Kidney tubule cell (primary cell): ENCODE data around the gene UBE2L3.
"Not testable (repeated sequence)": the region's sequence is repeated elsewhere in the genome, so short reads cannot be mapped to it uniquely, and the experiment has no call there.

Source experiments
- DNase-seq: peaks from one replicate; pipeline ENCODE4 v3.0.0-alpha.2; 2018; ENCODE audit warnings: low spot score

The UBE2L3 gene

DNA sequence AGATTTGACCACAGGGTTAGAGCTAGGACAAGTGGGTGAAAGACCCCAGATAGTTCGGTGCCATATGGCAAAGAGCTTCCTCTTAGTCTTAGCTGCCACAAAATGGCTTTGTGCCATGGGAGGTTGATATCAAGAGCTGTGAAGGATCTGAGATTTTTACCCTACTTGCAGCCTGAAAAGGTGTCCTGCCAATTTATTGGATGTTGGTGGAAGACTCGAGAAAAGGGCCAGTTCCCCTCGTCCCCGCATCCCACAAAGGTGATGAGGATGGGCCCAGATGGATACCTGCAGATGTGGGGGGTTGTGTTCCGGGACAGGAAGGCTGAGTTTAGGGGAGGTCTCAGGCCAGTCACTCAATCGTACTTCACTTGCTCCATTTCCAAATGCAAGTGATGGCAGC lies 35.1 kb downstream of the UBE2L3 start:
- DNase-seq: no peak

DNA sequence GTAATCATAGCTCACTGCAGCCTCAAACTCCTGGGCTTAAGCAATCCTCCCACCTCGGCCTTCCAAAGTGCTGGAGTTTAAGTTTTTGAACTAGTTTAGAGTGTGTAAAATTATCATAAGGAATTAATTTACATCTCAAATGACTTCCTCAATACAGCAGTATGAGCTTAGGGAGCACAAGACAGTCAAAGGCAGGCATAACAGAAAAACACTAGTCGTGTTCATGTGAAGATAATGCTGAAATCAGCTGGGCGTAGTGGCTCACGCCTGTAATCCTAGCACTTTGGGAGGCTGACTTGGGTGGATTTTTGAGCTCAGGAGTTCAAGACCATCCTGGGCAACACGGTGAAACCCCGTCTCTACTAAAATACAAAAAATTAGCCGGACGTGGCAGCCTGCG lies 36.5 kb downstream of the UBE2L3 start:
- no peak for DNase-seq

DNA sequence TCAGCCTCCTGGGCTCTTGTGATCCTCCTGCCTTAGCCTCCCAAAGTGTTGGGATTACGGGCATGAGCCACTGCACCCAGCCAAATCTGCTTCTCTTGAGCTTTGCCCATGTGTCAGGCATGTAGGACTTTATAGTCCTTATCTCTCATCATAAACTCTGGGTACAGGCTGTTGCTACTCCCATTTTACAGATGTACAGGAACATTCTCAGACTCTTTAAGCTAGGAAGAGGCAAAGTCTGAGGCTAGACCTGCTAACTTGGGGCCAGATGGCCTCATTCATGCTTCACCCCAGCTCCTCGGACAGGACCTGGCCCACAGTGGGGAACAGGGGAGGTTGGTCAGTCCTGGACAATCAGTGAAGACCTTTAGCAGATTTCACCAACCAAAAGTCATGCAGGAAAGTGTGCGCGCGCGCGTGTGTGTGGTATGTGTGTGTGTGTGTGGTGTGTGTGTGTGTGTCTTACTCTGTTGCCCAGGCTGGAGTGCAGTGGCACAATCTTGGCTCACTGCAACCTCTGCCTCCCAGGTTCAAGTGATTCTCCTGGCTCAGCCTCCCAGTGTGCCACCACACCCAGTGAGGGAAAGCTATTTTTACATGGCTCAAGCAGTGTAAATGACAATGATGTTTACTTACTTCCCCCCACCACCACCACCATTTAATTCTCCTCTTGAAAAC lies 38.5 kb downstream of the UBE2L3 start:
- no peak for DNase-seq

DNA sequence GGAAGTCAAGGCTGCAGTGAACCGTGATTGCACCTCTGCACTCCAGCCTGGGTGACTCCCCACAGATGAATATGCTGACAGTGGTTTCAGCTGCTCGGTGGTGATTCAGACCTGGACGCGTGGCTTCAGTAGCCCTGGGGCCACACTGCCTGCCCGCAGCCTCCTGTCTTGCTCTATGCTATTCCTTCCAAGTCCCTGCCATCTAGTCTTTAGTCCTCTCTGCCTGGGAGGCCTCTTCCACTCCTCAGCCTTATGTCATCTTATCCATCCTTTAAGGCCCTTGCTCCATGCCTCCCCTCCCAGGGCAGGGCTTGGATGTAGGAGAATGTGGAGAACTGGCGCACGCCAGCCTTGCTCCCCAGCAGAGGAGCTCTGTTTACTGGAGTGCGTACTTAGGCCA lies 39.3 kb downstream of the UBE2L3 start:
- DNase-seq: peak; percentile 64

DNA sequence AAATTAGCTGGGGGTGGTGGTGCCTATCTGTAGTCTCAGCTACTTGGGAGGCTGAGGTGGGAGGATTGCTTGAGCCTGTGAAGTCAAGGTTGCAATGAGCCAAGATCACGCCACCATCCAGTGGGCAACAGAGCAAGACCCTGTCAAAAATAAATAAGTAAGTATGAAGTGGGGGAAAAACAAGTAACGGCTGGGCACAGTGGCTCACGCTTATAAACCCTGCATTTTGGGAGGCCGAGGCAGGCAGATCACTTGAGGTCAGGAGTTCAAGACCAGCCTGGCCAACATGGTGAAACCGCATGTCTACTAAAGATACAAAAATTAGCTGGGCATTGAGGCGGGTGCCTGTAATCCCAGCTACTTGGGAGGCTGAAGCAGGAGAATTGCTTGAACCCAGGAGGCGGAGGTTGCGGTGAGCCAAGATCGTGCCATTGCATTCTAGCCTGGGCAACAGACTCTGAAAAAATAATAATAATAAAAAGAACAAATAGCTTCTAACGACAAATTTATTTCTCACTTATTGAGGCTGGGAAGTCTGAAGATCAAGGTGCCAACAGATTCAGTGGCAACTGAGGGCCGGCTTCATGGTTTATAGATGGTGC lies 42.1 kb downstream of the UBE2L3 start:
- not testable (repeated sequence) for DNase-seq

DNA sequence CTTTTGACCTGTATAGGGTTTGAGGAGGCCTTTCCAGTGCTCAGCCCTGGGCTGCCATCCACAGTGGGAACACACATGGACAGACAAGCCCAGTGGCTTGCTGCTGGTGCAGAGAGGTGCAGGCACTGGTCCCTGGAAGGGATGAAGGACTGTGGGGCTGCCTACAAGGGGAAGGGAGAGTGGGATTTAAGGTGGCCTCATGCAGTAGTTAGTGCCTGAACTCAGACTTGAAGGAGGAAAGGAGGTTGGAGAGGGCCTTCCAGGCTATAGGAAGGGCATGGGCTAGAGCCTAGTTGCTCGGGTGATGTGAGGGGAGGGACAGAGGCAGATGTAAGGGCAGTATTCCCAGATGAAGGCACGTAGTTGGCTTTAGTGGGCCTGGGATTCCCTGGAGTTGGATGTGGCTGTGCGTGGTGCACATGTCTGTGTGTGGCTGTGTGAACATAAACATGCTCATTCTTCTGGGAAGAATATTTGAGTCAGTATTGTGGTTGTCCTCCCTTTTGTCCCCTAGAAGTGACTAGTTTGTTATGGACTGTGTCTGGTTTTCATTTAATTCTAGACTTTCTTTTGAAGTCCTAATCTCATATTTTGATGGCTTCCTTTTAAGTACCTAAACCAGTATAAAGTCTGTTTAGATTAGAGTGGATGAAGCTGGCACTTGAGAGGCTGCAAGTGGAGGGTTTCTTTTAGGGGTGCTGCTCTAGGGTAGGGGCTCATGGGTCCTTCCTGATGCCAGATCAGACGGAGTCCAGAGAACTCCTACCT lies 43.9 kb downstream of the UBE2L3 start:
- no peak for DNase-seq

DNA sequence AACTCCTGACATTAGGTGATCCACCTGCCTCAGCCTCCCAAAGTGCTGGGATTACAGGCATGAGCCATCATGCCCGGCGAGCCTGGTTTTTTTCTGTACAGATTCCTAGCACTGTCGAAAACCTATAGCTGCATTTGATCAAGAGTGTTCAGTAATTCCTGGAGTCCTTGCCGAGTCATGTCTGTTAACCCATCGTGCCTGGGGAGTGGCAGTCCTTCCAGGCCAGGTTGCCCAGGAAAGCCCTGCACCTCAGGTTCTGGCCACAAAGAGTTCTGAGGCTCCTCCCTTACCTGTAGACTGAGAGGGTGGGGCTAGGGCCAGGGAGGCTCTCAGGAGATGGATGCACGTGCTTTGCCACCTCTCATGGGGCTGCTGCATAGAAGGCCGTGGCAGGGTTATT lies 45.3 kb downstream of the UBE2L3 start:
- DNase-seq: no peak

DNA sequence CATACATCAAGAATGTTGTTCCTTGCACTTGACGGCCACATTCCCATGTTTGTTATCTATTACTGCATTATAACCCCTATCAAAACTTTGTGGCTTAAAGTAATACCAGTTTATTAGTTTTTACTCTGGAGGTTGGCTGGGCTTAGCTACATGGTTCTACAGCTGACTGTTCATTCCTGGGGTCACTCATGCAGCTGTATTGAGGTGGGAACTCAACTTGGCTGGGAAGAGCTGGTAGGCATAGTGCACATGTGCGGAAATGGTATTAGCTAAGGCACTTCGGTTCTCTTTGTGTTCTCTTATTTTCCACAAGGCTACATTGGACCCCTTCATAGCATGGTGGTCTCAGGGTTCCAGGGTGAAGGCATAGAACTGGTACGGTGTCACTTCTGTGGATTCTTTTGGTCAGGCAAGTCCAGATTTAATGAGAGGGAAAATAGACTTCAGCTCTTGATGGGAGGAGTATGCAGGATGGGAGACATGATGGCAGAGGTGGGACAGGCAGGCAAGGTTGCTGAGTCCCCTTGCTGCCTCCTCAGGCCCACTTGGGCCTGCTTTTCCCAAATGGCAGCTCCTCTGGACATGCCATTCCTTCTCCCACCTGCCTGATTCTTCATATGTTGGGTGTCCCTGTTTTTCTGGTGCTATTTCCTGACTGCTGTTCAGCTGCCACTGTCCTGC lies 46.2 kb downstream of the UBE2L3 start:
- no peak for DNase-seq

DNA sequence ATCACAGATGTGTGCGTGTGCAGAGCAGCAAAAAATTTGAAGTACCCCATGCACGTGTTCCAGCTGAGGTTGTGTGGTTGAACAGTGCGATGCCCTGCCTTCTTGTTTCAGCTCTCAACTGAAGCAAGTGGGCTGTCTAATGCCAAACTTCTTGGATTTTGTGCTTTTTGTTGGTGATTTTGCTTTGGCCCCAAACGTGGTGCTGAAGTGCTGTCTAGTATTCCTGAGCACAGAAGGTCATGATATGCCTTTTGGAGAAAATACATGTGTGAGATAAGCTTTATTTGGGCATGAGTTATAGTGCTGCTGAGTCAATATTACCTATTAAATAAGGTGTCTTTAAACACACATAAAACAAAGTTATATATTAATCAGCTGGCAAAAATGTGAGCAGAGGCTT lies 48.2 kb downstream of the UBE2L3 start:
- no peak for DNase-seq

DNA sequence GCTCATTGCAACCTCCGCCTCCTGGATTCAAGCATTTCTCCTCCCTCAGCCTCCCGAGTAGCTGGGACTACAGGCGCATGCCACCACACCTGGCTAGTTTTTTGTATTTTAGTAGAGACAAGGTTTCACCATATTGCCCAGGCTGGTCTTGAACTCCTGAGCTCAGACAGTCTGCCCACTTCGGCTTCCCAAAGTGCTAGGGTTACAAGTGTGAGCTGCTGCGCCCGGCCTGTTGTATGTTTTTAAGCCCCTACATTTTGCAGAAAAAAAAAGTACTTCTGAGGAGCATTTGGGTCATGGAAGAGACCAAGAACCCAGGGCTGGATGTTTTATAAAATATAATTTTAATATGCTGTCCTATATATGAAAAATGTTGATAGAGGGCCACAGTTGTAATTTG lies 49.8 kb downstream of the UBE2L3 start:
- DNase-seq: not testable (repeated sequence)

DNA sequence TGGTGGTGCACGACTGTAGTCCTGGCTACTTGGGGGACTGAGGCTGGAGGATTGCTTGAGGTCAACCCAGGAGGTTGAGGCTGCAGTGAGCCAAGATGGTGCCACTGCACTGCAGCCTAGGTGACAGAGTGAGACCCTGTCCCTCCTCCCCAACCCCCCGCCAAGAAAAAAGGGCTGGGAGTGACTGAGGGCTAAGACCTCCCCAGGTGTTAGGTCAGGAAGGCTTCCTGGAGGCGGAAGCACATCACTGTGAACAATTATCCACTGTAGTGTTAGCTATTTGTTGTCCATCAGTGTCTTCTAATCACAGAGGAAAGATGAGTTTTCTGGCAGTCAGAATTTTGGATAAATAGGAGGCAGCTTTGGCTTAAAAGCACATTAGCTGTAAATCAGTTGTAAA lies 53.5 kb downstream of the UBE2L3 start:
- no peak for DNase-seq

DNA sequence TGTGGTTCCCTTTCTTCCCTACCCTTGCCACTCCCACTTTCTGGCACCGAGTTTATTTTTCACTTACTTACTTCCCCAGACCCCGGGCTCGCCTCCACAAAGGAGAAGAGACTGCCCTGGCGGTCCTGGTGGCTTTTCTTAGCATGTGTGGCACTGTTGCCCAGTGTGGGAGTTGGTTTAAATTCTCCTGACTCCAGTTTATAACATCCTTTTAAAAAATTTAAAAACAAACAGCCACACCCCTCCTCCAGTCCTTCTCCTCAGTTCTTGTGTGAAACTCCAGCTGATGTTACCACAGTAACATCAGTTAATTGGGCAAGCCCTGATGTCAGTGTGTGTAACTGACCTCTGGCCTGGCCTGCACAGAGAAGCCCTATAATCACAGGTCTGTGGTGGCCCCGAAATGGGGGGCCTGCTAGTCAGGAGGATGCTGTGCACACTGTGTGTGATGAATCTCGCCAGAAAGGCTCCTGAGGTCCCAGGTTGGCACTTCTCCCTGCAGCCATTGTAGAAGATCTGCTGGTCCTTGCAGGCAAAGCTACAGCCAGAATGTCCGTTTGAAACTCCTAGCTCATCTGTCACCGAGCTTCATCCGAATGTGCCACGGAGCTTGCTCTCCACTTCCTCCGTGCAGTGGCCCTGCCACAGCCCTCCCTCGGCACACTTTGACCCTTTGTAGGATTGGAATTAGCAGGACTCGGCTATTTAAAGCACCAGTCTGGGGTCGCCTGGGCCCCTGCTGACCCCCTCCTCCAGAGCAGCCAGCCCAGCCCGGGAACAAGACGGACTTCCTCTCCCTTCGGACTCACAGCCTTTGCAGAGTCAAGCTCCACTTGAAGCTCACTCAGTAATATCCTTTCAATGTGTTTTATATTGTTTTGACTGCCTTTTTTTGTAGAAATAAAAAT lies 54.8 kb downstream of the UBE2L3 start:
- no peak for DNase-seq

DNA sequence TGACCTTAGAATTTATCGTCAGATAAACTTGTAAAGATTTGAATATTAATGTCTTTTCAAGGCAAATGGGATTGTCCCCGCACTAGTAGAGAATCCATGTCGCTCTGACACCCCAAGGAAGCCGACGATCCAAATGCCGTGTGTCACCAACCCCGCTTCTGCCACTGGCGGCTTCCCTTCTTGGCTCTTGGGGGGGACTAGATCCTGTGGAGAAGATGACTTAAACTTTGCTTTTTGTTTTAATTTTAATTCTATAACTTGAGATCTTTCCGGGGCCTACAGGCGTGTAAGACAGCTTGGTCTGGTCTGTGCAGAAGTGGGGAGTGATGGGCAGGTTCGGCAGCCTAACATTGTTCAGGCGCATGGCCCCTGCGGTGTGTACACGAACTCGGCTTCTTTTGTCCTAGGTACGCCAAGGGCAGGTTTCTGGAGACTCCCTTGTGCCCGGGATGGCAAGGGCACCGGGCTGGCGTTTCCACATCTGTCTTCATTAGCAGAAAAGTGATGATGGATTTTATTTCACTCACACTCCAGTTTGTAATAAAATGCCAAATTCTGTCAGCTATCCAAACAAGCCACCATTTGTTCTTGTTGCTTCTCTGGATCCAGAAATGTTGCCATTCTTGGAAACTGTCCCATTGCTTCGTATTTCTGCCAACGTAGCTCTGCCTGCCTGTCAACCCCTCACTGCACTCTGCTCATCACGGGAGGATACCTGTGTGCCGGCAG lies 55.6 kb downstream of the UBE2L3 start:
- no peak for DNase-seq

DNA sequence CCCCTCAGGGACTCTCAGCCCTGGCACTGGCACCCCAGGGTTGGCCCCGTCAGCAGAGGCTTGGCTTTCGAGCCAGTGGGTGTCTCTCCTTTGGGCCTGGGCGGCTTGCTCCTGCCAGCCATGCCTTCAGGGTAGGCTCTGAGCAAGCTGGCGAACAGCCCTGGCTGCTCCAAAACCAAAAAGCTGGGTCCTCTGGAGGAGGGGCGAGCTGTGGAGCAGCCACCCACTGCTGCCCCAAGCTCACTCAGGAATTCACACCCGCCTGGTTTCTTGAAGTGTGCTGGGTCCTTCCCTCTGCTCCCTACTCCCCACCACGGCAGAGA lies 56.1 kb downstream of the UBE2L3 start:
- DNase-seq: no peak

DNA sequence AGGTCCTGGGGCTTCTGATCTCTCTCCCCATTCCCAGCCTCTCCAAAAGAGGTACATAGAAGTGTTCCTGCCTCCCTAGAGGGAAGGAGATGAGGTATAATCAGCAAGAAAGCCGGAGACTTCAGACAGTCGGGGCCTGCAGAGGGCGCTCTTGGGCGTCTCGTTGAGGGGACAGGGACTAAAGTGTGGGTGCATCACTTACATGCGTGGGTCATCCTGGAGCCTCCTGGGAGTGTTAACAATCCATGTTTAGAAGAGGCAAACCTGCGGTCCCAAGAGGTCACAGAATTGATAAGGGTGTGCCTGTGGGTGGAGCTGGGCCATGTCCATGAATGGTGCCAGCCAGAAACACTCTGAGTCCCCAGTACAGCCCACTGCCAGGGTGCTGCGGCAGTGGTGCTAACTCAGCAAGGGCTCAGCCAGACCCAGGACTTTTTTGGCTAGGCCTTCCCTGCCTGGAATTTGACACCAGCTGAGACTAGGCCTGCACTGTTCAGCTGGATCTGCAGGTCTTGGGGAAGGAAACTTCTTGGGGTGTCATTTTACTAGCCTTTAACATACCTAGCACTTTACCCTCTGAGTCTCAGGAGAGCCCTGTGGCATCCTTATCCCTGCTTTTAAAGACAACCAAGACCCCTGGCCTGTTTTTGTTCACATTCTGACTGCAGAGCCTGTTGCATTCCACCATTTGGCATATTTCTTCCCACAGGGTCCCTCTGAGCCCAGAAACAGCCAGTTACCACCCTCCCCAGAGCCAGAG lies 56.8 kb downstream of the UBE2L3 start:
- no peak for DNase-seq

DNA sequence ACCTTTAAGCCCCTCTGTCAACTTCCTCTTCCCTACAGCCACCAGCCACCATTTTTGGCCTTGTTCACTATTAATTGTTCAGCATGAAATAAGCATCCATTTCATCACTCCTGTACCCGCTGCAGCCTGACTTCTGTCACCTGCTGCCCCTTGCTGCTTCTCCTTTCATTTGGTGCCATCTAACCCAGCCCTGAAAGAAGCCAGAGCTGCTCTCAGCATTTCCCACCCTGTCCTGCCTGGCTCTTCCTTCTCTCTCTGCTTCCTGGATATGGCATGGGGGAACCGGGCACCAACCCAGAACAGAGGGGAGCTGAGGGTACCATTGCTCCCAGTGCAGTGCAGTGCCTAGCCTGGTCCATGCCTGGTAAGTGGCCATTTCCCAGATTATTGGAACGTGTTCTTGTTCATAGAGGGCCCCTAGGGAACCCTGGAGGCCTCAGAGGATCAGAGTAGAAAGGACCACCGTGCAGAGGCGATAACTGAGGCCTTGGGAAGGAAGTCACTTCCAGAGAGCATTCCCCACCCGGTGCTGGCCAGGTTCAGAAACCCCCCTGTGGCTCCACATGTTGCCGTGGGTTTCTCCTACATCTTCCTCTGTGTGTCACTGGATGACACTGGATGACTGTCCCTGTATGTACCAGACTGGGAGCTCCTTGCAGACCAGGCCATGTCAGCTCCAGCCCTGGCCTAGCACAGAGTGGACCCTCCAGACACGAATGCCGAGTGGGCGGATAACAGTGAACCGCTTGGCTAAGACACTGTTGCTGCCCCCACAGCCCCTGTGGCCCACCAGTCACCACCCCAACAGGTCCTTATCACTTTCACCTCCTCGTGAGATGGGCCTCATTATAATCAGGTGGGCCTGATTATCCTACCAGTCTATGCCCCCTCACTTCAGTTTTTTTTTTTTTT lies 57.6 kb downstream of the UBE2L3 start:
- no peak for DNase-seq

DNA sequence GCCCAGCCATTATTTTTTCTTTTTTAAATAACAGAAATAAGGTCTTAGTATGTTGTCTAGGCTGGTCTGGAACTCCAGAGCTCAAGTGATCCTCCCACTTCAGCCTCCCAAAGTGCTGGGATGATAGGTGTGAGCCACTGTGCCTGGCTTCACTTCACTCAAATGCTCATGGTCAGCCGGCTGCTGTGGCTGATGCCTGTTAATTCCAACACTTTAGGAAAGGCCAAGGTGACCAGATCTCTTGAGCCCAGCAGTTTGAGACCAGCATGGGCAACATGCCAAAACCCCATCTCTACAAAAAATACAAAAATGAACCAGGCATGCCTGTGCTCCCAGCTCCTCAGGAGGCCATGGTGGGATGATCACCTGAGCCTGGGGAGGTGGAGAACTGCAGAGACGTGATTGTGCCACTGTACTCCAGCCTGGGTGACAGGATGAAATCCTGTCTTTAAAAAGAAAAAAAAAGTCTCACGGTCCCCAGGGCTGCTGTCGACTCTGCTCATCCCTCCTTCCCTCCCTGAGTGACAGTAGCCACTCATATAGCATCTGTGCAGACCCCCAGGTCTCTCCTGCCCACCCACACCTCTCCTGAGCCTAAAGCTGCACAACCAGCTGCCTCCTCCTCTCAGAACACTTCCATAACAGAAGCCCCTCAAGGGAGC lies 58.7 kb downstream of the UBE2L3 start:
- DNase-seq: no peak

DNA sequence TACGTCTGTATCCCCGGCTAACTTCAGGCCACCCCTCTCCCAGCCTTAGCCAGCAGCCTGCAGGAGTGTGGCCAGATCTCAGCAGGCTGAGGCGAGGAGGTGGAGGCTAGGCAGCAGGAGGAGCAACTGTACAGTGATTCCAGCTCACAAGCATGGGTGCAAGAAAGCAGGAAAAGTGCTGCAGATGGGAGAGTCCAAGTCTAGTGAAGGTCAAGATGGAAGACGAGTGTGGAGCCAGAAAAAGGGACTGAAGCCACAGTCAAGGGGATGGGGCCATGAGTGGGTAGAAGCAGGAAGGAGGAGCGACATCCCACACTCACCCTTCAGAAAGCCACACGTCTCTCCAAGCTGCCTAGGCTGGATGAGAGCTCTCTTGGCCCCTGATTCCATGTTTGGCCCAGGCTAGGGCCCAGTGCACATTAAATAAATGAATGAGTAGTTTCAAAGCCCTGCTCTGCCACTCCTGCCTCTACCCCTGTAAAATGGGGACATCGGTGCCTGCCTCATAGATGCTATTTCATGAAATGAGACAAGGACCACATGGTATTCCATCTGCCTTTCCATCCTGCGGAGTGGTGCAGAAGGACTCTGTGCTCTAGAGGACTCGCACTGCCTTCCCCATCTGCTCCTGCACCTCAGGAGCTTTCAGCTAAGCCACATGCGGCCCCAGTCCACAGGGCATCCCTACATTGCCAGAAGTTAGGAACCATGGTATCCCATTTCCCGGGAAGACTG lies 59.4 kb downstream of the UBE2L3 start:
- DNase-seq: no peak
